HG03196 (cell line): ENCODE data around the gene GPX4.

Source experiments
- ATAC-seq: cut with Tn5 transposase; IDR thresholded peaks from one replicate; pipeline ENCODE4 v1.9.1; 2021; ENCODE audit not compliant: unreplicated experiment

GPX4 gene

DNA sequence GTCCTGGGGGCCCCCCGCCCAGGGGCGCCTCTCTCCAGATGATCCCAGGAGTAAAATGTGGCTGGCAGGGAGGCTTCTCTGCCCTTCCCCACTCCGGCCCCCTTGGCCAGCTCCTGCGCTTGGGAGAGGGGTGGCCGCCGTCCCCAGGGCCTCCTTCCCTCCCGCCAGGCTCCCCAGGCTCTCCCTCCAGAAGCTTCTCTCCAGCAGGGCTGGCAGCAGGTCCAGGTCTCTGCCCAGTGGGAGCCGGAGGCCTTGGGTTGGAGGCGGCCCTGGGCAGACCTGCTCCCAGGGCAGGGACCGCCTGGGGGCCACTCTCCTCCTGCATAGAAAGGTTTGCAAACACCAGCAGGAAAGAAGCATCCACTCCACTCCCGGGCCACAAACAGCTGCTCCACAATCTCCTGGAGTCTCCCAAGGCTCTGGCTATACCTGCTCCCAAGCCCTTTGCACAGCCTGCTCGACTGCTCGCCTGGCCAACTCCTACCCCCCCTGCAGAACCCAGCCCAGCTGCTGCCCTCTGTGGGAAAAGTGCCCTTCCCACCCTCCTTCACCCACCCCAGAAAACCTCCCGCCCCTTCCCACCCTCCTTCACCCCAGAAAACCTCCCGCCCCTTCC lies 44.2 kb downstream of the GPX4 start:
- ATAC-seq: no peak

DNA sequence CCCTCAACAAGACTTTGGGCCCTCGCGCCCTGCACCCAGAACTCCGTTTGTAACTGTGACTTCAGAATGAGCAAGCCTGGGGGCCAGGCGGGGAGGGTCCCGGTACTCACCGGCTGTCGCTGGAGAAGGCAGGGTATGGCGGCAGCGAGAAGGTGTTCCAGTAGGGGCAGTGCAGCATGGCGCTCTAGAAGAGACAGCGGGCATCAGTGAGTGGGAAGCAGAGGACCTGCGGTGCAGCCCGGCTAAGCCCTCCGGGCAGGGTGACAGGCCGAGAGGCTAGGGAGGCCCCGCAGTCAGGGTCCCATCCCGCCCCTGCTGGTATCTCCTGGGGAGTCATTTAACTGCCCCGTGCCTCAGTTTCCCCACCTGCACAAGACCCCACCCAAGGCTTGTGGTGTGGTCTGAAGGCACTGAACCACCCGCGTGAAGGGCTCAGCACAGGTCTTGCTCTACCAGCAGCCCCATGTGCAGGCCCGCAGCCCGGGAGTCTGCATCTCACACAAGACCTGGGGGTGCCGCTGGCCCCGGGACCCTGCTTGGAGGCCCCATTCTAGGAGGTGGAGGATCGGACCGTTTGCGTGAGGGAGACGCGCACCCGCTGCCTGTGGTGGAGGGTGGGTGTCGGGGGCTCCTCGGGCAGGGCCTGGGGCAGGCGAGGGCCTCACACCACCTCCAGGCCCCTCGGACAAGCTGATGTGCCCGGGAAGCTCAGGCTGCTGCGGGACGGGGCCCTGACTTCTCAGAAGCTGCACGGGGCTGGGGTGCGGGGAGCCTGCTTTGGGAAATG lies 45.7 kb downstream of the GPX4 start:
- no peak for ATAC-seq

DNA sequence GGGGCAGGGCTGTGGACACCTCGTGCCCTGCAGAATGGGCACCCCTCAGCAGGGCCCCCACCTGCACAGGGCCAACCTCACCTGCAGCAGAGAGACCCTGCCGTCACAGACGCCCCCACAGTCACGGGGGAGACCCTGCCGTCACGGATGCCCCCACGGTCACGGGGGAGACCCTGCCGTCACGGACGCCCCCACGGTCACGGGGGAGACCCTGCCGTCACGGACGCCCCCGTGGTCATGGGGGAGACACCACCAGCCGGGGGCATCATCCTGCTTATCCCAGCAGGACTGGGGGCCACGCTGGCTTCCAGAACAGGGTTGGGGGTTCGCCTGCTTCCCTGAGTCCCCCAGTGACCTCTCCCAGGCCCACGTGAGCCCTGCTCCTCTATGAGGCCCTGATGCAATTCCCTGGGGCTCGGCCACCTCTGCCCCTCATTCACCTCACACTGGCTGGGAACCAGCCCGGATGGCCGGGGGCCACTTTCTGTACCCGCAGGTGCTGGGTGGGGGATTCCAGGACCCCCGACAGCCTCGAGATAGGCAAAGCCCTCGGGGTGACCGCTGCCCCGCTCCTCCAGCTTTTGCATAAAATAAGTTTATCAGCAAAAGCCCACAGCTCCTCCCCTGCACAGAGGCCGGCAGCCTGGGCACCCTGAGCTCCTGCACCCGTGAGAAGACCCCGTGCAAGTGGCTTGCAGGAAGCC lies 46.7 kb downstream of the GPX4 start:
- no peak for ATAC-seq

DNA sequence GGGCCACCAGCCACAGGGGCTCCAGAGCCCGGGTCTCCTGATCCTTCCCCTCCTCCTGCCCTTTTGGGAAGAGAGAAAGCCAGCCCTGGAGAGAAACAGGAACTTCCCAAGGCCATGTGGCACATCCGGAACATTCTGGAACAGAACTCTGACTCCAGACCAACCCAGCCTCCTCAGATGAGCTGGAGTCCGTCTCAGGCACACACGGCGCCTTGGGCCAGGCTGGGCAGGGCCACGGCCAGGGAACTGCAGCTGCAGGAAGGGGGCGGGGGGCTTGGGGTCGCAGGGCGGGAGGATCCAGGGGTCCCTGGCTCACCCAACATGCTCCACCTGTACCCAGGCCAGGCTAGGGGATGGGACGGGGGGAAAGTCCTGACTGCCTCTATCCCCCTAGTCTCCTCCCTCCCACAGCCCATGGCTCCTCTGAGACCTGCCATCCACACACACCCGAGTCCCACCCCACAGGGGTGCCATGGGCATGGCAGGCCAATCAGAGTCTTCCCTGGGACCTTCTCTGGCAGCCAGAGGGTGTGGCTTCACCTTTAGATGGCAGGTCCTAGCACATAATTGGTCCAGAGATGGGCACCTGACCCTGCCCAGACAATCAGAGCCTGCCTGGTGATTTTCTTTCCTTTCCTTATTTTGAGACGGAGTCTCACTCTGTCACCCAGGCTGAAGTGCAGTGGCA lies 47.4 kb downstream of the GPX4 start:
- ATAC-seq: no peak

DNA sequence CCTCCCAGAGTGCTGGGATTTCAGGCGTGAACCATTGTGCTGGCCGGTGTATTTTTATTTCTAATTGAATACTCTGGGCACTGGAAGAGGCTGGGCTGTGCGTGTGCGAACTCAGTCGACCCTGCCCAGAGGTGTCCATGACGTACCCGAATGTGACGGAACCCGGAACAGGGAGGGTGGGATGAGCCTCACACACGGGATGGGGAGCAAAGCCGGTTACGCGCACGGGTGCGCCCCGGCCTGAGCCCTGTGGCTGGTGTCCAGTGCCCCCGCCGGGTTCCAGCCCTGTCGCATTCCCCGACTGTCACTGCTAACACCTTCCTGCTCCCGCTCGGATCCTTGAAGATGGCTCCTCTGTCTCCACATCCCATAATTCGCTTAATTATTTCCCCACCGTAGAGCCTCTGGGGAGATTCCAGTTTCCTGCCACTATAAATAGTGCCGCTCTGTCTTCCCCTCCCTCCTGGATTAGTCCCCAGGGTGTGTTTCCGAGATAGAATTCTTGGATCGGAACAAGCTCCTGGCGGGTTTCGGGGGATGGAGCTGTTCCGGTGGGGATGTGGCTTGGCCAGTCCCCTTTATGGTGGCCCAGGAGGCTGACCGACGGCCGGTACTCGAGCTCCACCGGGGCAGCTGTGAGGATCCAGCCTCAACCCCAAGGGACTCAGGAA lies 48.3 kb downstream of the GPX4 start:
- ATAC-seq: no peak

DNA sequence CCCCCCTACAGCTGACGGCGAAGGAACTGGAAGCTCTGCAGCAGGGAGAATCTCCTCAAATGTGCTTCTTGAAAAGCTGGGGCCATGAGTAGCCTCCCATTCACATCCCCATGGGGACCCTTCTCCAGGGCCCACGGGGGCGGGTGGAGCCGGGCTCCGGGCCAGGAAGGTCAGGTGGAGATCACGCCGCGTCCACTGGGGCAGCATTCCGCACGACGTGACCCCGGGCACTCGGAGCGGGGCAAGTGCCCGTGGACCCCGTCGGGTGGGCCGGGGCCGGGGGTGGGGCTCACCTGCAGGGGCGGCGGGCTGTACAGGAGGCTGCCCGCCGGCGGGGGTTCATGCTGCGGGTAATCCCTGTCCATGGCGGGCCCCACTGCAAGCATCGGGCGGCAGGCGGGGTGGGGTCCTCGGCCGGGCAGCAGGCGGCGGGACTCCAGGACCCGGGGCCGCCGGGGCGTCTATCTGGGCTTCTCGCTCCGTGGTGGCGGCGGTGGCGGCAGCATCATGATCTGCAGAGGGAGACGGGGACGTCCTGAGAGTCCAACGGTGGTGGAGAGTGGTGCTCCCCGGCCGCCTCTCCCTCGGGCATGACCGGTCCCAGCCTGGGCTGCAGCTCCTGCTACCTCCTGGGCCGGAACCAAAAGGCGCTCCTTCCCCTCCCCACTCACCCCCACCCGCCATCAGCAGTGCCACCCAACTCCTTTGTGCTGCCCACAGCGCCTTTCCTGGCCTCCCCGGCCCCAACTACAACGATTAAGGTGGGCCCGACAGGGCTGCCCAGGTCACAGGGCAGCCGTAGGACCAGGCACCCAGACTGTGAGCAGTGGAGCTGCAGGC lies 50.3 kb downstream of the GPX4 start:
- no peak for ATAC-seq

DNA sequence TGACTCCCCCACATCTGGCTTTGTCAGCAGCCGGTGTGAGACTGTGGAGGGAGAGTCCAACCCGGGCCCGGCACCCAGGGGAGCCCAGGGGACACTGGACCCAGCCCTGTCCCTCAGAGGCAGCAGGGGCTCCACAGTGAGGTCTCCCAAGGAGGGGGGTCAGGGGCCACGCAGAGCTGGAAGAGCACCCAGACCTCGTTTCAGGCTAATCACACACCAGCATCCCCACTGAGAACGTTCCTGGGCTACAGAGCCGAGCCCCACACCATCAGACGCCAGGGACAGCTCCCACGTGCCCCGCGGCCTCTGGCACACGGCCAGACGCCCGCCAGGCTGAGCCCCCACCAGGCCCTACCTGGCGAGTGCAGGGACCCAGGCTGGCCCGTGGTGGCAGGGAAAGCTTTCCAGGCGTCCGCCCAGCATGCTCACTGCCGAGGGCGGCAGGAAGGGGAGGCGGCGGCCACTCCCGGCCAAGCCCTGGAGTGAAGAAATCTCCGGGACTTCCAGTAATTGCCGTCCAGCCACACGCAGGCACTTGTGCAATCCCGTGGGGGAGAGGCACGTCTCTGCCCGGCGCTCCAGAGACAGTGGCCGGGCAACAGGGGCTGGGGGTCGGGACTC lies 51.0 kb downstream of the GPX4 start:
- no peak for ATAC-seq

DNA sequence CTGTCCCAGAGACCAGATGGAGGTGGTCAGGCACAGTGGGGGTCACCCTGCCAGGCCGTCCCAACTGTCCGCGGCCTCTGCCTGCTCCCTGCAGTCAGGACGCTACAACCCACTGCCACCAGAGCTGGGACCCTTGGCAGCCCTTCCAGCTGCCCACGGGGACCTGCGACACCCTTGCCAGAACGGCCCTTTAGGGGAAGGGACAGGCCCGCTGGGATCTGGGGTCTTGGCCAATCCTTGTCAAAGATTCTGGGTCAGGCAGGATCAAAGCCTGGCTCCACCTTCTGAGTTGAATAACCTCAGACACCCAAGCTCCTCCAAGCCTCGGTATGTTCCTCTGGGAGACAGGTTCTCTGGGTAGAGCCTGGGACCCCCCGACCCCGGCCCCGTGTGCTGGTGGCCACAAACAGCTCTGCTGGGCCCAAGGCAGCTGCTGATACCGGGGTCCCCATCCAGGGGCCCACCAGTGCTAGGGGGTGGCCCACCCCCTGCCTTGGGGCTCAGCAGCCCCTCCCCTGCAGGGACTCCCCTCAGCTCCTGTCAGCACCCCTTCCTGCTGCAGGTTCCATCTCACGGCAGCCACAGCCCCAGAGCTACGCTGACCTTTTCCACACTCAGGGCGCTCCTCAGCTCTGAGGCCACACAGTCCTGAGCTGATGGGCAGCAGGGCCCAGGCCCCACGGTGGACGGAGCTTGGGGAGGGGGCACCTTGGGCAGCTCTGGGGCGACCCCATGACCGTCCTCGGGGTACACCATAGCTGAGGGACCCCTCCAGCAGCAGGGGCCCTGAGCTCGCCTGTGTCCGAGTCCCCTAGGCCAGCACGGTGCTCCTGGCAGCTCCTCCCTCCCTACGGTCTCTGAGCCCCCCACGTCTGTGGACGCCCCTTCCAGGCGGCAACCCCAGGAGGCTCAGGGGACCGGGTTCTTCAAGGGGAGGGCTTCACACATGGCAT lies 51.8 kb downstream of the GPX4 start:
- no peak for ATAC-seq
